Liver (tissue), 9 donors: ENCODE measurements around the gene DCHS2. TPM values are rescaled to one million over a fixed set of nuclear protein-coding genes. Genes with fewer than 3 reads are reported as not detected.

ENCODE experiments used
- DNase-seq: peaks from one replicate; pipeline ENCODE4 v3.0.0-alpha.2; 2017; ENCODE audit warnings: low spot score
- H3K27ac ChIP-seq, 2 donors: one replicate each; pipeline ENCODE4 v1.7.0; 2013; ENCODE audit warnings: inconsistent platforms in 2 of 2, low read length in 2 of 2, control low read depth in 1 of 2, low read depth in 1 of 2, mild to moderate bottlenecking in 1 of 2
- H3K27me3 ChIP-seq, 4 donors: one replicate each; pipeline versions ENCODE4 v1.6.1 to v1.7.0; 2013; ENCODE audit warnings: low read length in 3 of 4, inconsistent platforms in 1 of 4, mild to moderate bottlenecking in 1 of 4, moderate library complexity in 1 of 4; ENCODE audit not compliant: control insufficient read depth in 4 of 4, insufficient read depth in 4 of 4
- H3K36me3 ChIP-seq, 4 donors: one replicate each; pipeline versions ENCODE4 v1.6.1 to v1.7.0; 2013; ENCODE audit warnings: low read length in 3 of 4, mild to moderate bottlenecking in 3 of 4, low read depth in 1 of 4, moderate library complexity in 1 of 4; ENCODE audit not compliant: control insufficient read depth in 4 of 4, insufficient read depth in 3 of 4
- H3K4me1 ChIP-seq, 4 donors: one replicate each; pipeline versions ENCODE4 v1.6.1 to v1.7.0; 2013; ENCODE audit warnings: low read length in 3 of 4, mild to moderate bottlenecking in 3 of 4, moderate library complexity in 1 of 4; ENCODE audit not compliant: control insufficient read depth in 4 of 4, insufficient read depth in 4 of 4
- H3K4me3 ChIP-seq, 3 donors: one replicate each; pipeline versions ENCODE4 v1.6.1 to v1.7.0; 2013; ENCODE audit warnings: low read length in 3 of 3, control low read depth in 1 of 3, low read depth in 1 of 3, mild to moderate bottlenecking in 1 of 3
- H3K9ac ChIP-seq, 2 donors: one replicate each; pipeline ENCODE4 v1.7.0; 2013; ENCODE audit warnings: low read length in 2 of 2, mild to moderate bottlenecking in 2 of 2, moderate library complexity in 2 of 2, control low read depth in 1 of 2, low read depth in 1 of 2
- H3K9me3 ChIP-seq, 4 donors: one replicate each; pipeline versions ENCODE4 v1.6.1 to v1.7.0; 2013; ENCODE audit warnings: low read length in 3 of 4; ENCODE audit not compliant: control insufficient read depth in 4 of 4
- CTCF ChIP-seq: fragments of 150-350 bp; IDR thresholded peaks from 2 replicates; pipeline ENCODE4 v1.5.1; 2017; ENCODE audit warnings: improper control_type of control experiment, low read depth, low read length; ENCODE audit not compliant: missing input control
- EGR1 ChIP-seq, 2 donors: IDR thresholded peaks; 2 replicates each; pipeline ENCODE4 v1.6.1; 2016 to 2018; ENCODE audit warnings: antibody characterized with exemption in 2 of 2, low read depth in 2 of 2
- FOXA1 ChIP-seq: IDR thresholded peaks from 2 replicates; pipeline ENCODE4 v1.6.1; 2016; ENCODE audit warnings: antibody characterized with exemption
- FOXA2 ChIP-seq: IDR thresholded peaks from 2 replicates; pipeline ENCODE4 v1.6.1; 2016; ENCODE audit warnings: antibody characterized with exemption
- GABPA ChIP-seq, 2 donors: IDR thresholded peaks in 1 of 2; conservative IDR thresholded peaks in 1 of 2; 2 replicates each; pipeline ENCODE4 v1.6.1; 2016; ENCODE audit warnings: antibody characterized with exemption in 2 of 2, mild to moderate bottlenecking in 1 of 2, moderate library complexity in 1 of 2
- HNF4A ChIP-seq, 2 donors: conservative IDR thresholded peaks; 2 replicates each; pipeline ENCODE4 v1.6.1; 2016; ENCODE audit warnings: antibody characterized with exemption in 2 of 2, mild to moderate bottlenecking in 2 of 2
- HNF4G ChIP-seq: IDR thresholded peaks from 2 replicates; pipeline ENCODE4 v1.6.1; 2016; ENCODE audit warnings: antibody characterized with exemption
- JUND ChIP-seq, 2 donors: IDR thresholded peaks; 2 replicates each; pipeline ENCODE4 v1.6.1; 2016; ENCODE audit warnings: antibody characterized with exemption in 2 of 2
- MAX ChIP-seq: IDR thresholded peaks from 2 replicates; pipeline ENCODE4 v1.6.1; 2016; ENCODE audit warnings: antibody characterized with exemption
- NR2F2 ChIP-seq: IDR thresholded peaks from 2 replicates; pipeline ENCODE4 v1.6.1; 2016; ENCODE audit warnings: antibody characterized with exemption
- RAD21 ChIP-seq, 2 donors: IDR thresholded peaks; 2 replicates each; pipeline ENCODE4 v1.6.1; 2016; ENCODE audit warnings: antibody characterized with exemption in 2 of 2, mild to moderate bottlenecking in 2 of 2
- RXRA ChIP-seq, 2 donors: IDR thresholded peaks; 2 replicates each; pipeline ENCODE4 v1.6.1; 2017 to 2018; ENCODE audit warnings: antibody characterized with exemption in 2 of 2, mild to moderate bottlenecking in 1 of 2
- SP1 ChIP-seq: IDR thresholded peaks from 2 replicates; pipeline ENCODE4 v1.6.1; 2018; ENCODE audit warnings: antibody characterized with exemption, mild to moderate bottlenecking
- TAF1 ChIP-seq: conservative IDR thresholded peaks from 2 replicates; pipeline ENCODE4 v1.6.1; 2016; ENCODE audit warnings: antibody characterized with exemption, mild to moderate bottlenecking
- YY1 ChIP-seq: IDR thresholded peaks from 2 replicates; pipeline ENCODE4 v1.6.1; 2016; ENCODE audit warnings: antibody characterized with exemption, mild to moderate bottlenecking
- ZBTB33 ChIP-seq: IDR thresholded peaks from 2 replicates; pipeline ENCODE4 v1.6.1; 2016; ENCODE audit warnings: antibody characterized with exemption
- WGBS: extraction: QIAGEN DNeasy Blood & Tissue Kit; methylation state at CpG from one replicate; pipeline ENCODE4 v1.1.7; 2013; 5-methylcytosine and 5-hydroxymethylcytosine counted together
- polyA plus RNA-seq, 2 donors: library from polyadenylated mRNA; stranded (reverse) in 1 of 2; unstranded in 1 of 2; fragments of 200-250 nt in 1 of 2; fragments of >200 nt in 1 of 2; fragmentation: Nextera tagmentation in 1 of 2; extraction: Ambion mirVana in 1 of 2; gene quantifications; one replicate each; pipeline versions ENCODE4 v1.2.1 to v1.2.3, GENCODE V29; 2013 to 2015
- total RNA-seq, 2 donors: library from RNA; depleted of rRNA; stranded (reverse); fragments of >200 nt; gene quantifications; one replicate each; pipeline ENCODE4 v1.2.3, GENCODE V29; 2014
- TF ChIP-seq, protein P1 (sequence below): IDR thresholded peaks from 2 replicates; pipeline ENCODE4 v1.6.1; 2016; ENCODE audit warnings: antibody characterized with exemption
- TF ChIP-seq, protein P2 (sequence below): IDR thresholded peaks from 2 replicates; pipeline ENCODE4 v1.6.1; 2016; ENCODE audit warnings: antibody characterized with exemption, mild to moderate bottlenecking
- donor health status: healthy.
- donor health status: healthy.
- donor health status: healthy.
- donor health status: healthy.
- donor health status: healthy.

Gene DCHS2
- total and polyA plus RNA-seq, 4 donors = 0.07 to 0.50 (median 0.09) TPM; not detected in 1

- no peak for DNase-seq
- no peak overlapping the region for H3K9ac ChIP-seq
- no peaks in the 10 kb centered on the region for H3K36me3 ChIP-seq
- H3K4me1 ChIP-seq = no peaks in the 10 kb centered on the region
- 82% methylated on average over 5 of the region's 5 CpGs for WGBS
- H3K27me3 ChIP-seq = no peaks in the 10 kb centered on the region
- no peaks in the 10 kb centered on the region for H3K9me3 ChIP-seq
- H3K27ac ChIP-seq = no peak overlapping the region
- H3K4me3 ChIP-seq = no peak overlapping the region
- TF ChIP-seq FOXA1 = no peak
- no peak for TF ChIP-seq CTCF
- TF ChIP-seq RXRA (IDR thresholded peaks at IDR 0.05) = no peak
- TF ChIP-seq, protein P1, sequence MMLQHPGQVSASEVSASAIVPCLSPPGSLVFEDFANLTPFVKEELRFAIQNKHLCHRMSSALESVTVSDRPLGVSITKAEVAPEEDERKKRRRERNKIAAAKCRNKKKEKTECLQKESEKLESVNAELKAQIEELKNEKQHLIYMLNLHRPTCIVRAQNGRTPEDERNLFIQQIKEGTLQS = no peak
- no peak for TF ChIP-seq HNF4A (conservative IDR thresholded peaks at IDR 0.05)
- TF ChIP-seq EGR1 (IDR thresholded peaks at IDR 0.05; ENCODE audit: low read depth in 2 of 2) = no peak
- no peak for TF ChIP-seq TAF1
- no peak for TF ChIP-seq ZBTB33
- no peak for TF ChIP-seq HNF4G
- no peak for TF ChIP-seq GABPA (IDR thresholded peaks at IDR 0.05 in 1 of 2, conservative IDR thresholded peaks at IDR 0.05 in 1 of 2)
- TF ChIP-seq FOXA2 = no peak
- no peak for TF ChIP-seq RAD21 (IDR thresholded peaks at IDR 0.05)
- TF ChIP-seq JUND (IDR thresholded peaks at IDR 0.05) = no peak
- no peak for TF ChIP-seq YY1
- TF ChIP-seq SP1 = no peak
- TF ChIP-seq, protein P2, sequence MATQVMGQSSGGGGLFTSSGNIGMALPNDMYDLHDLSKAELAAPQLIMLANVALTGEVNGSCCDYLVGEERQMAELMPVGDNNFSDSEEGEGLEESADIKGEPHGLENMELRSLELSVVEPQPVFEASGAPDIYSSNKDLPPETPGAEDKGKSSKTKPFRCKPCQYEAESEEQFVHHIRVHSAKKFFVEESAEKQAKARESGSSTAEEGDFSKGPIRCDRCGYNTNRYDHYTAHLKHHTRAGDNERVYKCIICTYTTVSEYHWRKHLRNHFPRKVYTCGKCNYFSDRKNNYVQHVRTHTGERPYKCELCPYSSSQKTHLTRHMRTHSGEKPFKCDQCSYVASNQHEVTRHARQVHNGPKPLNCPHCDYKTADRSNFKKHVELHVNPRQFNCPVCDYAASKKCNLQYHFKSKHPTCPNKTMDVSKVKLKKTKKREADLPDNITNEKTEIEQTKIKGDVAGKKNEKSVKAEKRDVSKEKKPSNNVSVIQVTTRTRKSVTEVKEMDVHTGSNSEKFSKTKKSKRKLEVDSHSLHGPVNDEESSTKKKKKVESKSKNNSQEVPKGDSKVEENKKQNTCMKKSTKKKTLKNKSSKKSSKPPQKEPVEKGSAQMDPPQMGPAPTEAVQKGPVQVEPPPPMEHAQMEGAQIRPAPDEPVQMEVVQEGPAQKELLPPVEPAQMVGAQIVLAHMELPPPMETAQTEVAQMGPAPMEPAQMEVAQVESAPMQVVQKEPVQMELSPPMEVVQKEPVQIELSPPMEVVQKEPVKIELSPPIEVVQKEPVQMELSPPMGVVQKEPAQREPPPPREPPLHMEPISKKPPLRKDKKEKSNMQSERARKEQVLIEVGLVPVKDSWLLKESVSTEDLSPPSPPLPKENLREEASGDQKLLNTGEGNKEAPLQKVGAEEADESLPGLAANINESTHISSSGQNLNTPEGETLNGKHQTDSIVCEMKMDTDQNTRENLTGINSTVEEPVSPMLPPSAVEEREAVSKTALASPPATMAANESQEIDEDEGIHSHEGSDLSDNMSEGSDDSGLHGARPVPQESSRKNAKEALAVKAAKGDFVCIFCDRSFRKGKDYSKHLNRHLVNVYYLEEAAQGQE = no peak
- TF ChIP-seq MAX = no peak
- no peak for TF ChIP-seq NR2F2
Measured at GRCh38 chr4:154452798-154453346, 38.7 kb downstream of the DCHS2 start.
